Progenitor cell of endocrine pancreas (in vitro differentiated cells): ENCODE results near the gene CTAGE4. TPM values are rescaled to one million over a fixed set of nuclear protein-coding genes. Genes with fewer than 3 reads are reported as not detected.
"Not testable (repeated sequence)": the region's sequence is repeated elsewhere in the genome, so short reads cannot be mapped to it uniquely, and the experiment has no call there.

Experiments
- DNase-seq: peaks from one replicate; pipeline ENCODE4 v3.0.0; 2021; ENCODE audit warnings: low spot score; ENCODE audit not compliant: unreplicated experiment
- H3K27ac Mint-ChIP-seq: 2 replicates; pipeline ENCODE4 v1.8.0; 2021; ENCODE audit warnings: mild to moderate bottlenecking, moderate library complexity, mixed read lengths
- H3K27me3 Mint-ChIP-seq: 2 replicates; pipeline ENCODE4 v1.8.0; 2021; ENCODE audit warnings: mixed read lengths
- H3K36me3 Mint-ChIP-seq: 2 replicates; pipeline ENCODE4 v1.8.0; 2022; ENCODE audit warnings: mixed read lengths; ENCODE audit not compliant: insufficient read depth
- H3K4me1 Mint-ChIP-seq: 2 replicates; pipeline ENCODE4 v1.8.0; 2021; ENCODE audit warnings: low read depth, mixed read lengths
- H3K4me3 Mint-ChIP-seq: 2 replicates; pipeline ENCODE4 v1.8.0; 2021; ENCODE audit warnings: low read depth, mild to moderate bottlenecking, moderate library complexity, mixed read lengths
- H3K9me3 Mint-ChIP-seq: 2 replicates; pipeline ENCODE4 v1.8.0; 2021; ENCODE audit warnings: low read depth, mixed read lengths
- total RNA-seq: library from RNA; stranded (reverse); gene quantifications from 2 replicates; pipeline ENCODE4 v1.2.1, GENCODE V29; 2021

CTAGE4 gene
- total RNA-seq, 1 donor from 2014 or later = 6.9 TPM

- H3K4me3 Mint-ChIP-seq, H3K27ac Mint-ChIP-seq, H3K27me3 Mint-ChIP-seq, DNase-seq, H3K9me3 Mint-ChIP-seq, H3K4me1 Mint-ChIP-seq, H3K36me3 Mint-ChIP-seq: not testable (repeated sequence)
These were observed 11.2 kb downstream of the CTAGE4 start for GRCh38 chr7:144194453-144194852.

- Mint-ChIP-seq H3K4me3 (peak within 1 kb of the TSS; percentile 69), H3K27ac (peak within 1 kb of the TSS; percentile 71)
- DNase-seq = peak; percentile 26
- not testable (repeated sequence) for H3K4me1 Mint-ChIP-seq, H3K36me3 Mint-ChIP-seq, H3K27me3 Mint-ChIP-seq, H3K9me3 Mint-ChIP-seq
These were observed 12.1 kb downstream of the CTAGE4 start, which contains the start of gene ARHGEF35 for GRCh38 chr7:144195212-144195872. TSS of gene ARHGEF35 (minus strand) at chr7:144195833. CDS start at chr7:144188383, 7,450 bp downstream.

- H3K4me3 Mint-ChIP-seq, H3K27ac Mint-ChIP-seq, H3K36me3 Mint-ChIP-seq, H3K9me3 Mint-ChIP-seq, DNase-seq, H3K4me1 Mint-ChIP-seq, H3K27me3 Mint-ChIP-seq: not testable (repeated sequence)
These were observed 15.7 kb downstream of the CTAGE4 start for GRCh38 chr7:144198934-144199333.

- H3K4me1 Mint-ChIP-seq, H3K27me3 Mint-ChIP-seq, H3K4me3 Mint-ChIP-seq, H3K27ac Mint-ChIP-seq, DNase-seq, H3K36me3 Mint-ChIP-seq, H3K9me3 Mint-ChIP-seq: not testable (repeated sequence)
These were observed 18.7 kb downstream of the CTAGE4 start for GRCh38 chr7:144201978-144202377.

- not testable (repeated sequence) for H3K9me3 Mint-ChIP-seq, DNase-seq, H3K4me1 Mint-ChIP-seq, H3K4me3 Mint-ChIP-seq, H3K36me3 Mint-ChIP-seq, H3K27ac Mint-ChIP-seq, H3K27me3 Mint-ChIP-seq
These were observed 19.8 kb downstream of the CTAGE4 start for GRCh38 chr7:144203086-144203485.

GRCh38 chr7:144205306-144205705 lies 22.0 kb downstream of the CTAGE4 start:
- not testable (repeated sequence) for H3K9me3 Mint-ChIP-seq, H3K4me3 Mint-ChIP-seq, H3K4me1 Mint-ChIP-seq, H3K27ac Mint-ChIP-seq, DNase-seq, H3K27me3 Mint-ChIP-seq, H3K36me3 Mint-ChIP-seq

- H3K36me3 Mint-ChIP-seq, H3K4me1 Mint-ChIP-seq, DNase-seq, H3K27me3 Mint-ChIP-seq, H3K4me3 Mint-ChIP-seq, H3K27ac Mint-ChIP-seq, H3K9me3 Mint-ChIP-seq: not testable (repeated sequence)
These were observed 33.9 kb downstream of the CTAGE4 start for GRCh38 chr7:144217200-144217599.

- not testable (repeated sequence) for H3K36me3 Mint-ChIP-seq, H3K27me3 Mint-ChIP-seq, H3K9me3 Mint-ChIP-seq, H3K4me3 Mint-ChIP-seq, H3K4me1 Mint-ChIP-seq, DNase-seq
- H3K27ac Mint-ChIP-seq = peak overlapping the region; percentile 64
These were observed 35.3 kb downstream of the CTAGE4 start for GRCh38 chr7:144218581-144218980.

GRCh38 chr7:144219149-144219548 lies 35.9 kb downstream of the CTAGE4 start:
- H3K4me3 Mint-ChIP-seq, H3K36me3 Mint-ChIP-seq, H3K9me3 Mint-ChIP-seq, DNase-seq, H3K27me3 Mint-ChIP-seq, H3K27ac Mint-ChIP-seq, H3K4me1 Mint-ChIP-seq: not testable (repeated sequence)

GRCh38 chr7:144220531-144220930 lies 37.3 kb downstream of the CTAGE4 start:
- H3K4me1 Mint-ChIP-seq, DNase-seq, H3K4me3 Mint-ChIP-seq, H3K36me3 Mint-ChIP-seq, H3K27ac Mint-ChIP-seq, H3K9me3 Mint-ChIP-seq, H3K27me3 Mint-ChIP-seq: not testable (repeated sequence)

GRCh38 chr7:144223675-144224074 lies 40.4 kb downstream of the CTAGE4 start:
- not testable (repeated sequence) for H3K9me3 Mint-ChIP-seq

GRCh38 chr7:144226866-144227265 lies 43.6 kb downstream of the CTAGE4 start:
- H3K4me1 Mint-ChIP-seq, H3K4me3 Mint-ChIP-seq, H3K36me3 Mint-ChIP-seq, H3K27me3 Mint-ChIP-seq, DNase-seq, H3K27ac Mint-ChIP-seq, H3K9me3 Mint-ChIP-seq: not testable (repeated sequence)

More at GRCh38 chr7:144223675-144224074, 40.4 kb downstream of the CTAGE4 start:
- not testable (repeated sequence) for H3K36me3 Mint-ChIP-seq, H3K27me3 Mint-ChIP-seq, H3K4me1 Mint-ChIP-seq, H3K27ac Mint-ChIP-seq, DNase-seq, H3K4me3 Mint-ChIP-seq

GRCh38 chr7:144228810-144229209 lies 45.5 kb downstream of the CTAGE4 start:
- not testable (repeated sequence) for H3K27me3 Mint-ChIP-seq, H3K9me3 Mint-ChIP-seq, H3K36me3 Mint-ChIP-seq, DNase-seq, H3K4me3 Mint-ChIP-seq, H3K4me1 Mint-ChIP-seq, H3K27ac Mint-ChIP-seq

- H3K27me3 Mint-ChIP-seq, H3K9me3 Mint-ChIP-seq, H3K36me3 Mint-ChIP-seq, DNase-seq, H3K4me3 Mint-ChIP-seq, H3K27ac Mint-ChIP-seq, H3K4me1 Mint-ChIP-seq: not testable (repeated sequence)
These were observed 47.8 kb downstream of the CTAGE4 start for GRCh38 chr7:144231027-144231426.
